SK-N-SH treated with all-trans-retinoic acid at 6 μM for 48 hours (cell line): ENCODE results near the gene GRM7.

Experiments used
- ATAC-seq: fragments of 200-7000 bp; cut with Tn5 transposase; 3 replicates; pipeline ENCODE4 v1.9.1; 2020; ENCODE audit warnings: mild to moderate bottlenecking, moderate library complexity
- ARNTL ChIP-seq: fragments of 450-650 bp; formaldehyde crosslinking; IDR thresholded peaks from 2 replicates; pipeline ENCODE4 v1.5.0; 2020; ENCODE audit warnings: low read depth, mild to moderate bottlenecking, moderate library complexity, borderline replicate concordance
- BACH2 ChIP-seq: fragments of 250-450 bp; sonication (Bioruptor Pico); IDR thresholded peaks from 2 replicates; pipeline ENCODE4 v1.9.0; 2021; ENCODE audit warnings: mild to moderate bottlenecking, borderline replicate concordance
- CREB5 ChIP-seq: fragments of 250-450 bp; sonication (Bioruptor Pico); IDR thresholded peaks from 2 replicates; pipeline ENCODE4 v1.5.1; 2020; ENCODE audit warnings: low read depth, mild to moderate bottlenecking, moderate library complexity
- ESRRG ChIP-seq: fragments of 250-450 bp; sonication (Bioruptor Pico); IDR thresholded peaks from 2 replicates; pipeline ENCODE4 v1.6.1; 2021; ENCODE audit warnings: mild to moderate bottlenecking
- ISL1 ChIP-seq: fragments of 250-450 bp; sonication (Bioruptor Pico); IDR thresholded peaks from 2 replicates; pipeline ENCODE4 v2.1.2; 2022; ENCODE audit warnings: mild to moderate bottlenecking, moderate library complexity
- OSR1 ChIP-seq: fragments of 250-450 bp; sonication (Bioruptor Pico); IDR thresholded peaks from 2 replicates; pipeline ENCODE4 v1.8.0; 2022; ENCODE audit warnings: moderate library complexity, mild to moderate bottlenecking, inconsistent platforms
- RARB ChIP-seq: fragments of 250-450 bp; sonication (Bioruptor Pico); IDR thresholded peaks from 2 replicates; pipeline ENCODE4 v1.8.0; 2021; ENCODE audit warnings: mild to moderate bottlenecking, moderate library complexity
- SNAI2 ChIP-seq: fragments of 250-450 bp; sonication (Bioruptor Pico); IDR thresholded peaks from 2 replicates; pipeline ENCODE4 v1.5.0; 2020; ENCODE audit warnings: mild to moderate bottlenecking, moderate library complexity
- TCF4 ChIP-seq: fragments of 250-450 bp; sonication (Bioruptor Pico); IDR thresholded peaks from 2 replicates; pipeline ENCODE4 v1.8.0; 2021; ENCODE audit warnings: mild to moderate bottlenecking, moderate library complexity, borderline replicate concordance
- TOX ChIP-seq: fragments of 250-450 bp; sonication (Bioruptor Pico); IDR thresholded peaks from 2 replicates; pipeline ENCODE4 v1.8.0; 2021; ENCODE audit warnings: mild to moderate bottlenecking, moderate library complexity, borderline replicate concordance
- ZC3H10 ChIP-seq: fragments of 250-450 bp; sonication (Bioruptor Pico); IDR thresholded peaks from 2 replicates; pipeline ENCODE4 v1.5.1; 2021; ENCODE audit warnings: mild to moderate bottlenecking, moderate library complexity
- ZFP3 ChIP-seq: fragments of 250-450 bp; sonication (Bioruptor Pico); IDR thresholded peaks from 2 replicates; pipeline ENCODE4 v1.5.0; 2020; ENCODE audit warnings: mild to moderate bottlenecking, moderate library complexity
- ZFP30 ChIP-seq: fragments of 450-650 bp; formaldehyde crosslinking; IDR thresholded peaks from 2 replicates; pipeline ENCODE4 v1.5.0; 2022; ENCODE audit warnings: mild to moderate bottlenecking, moderate library complexity
- ZNF565 ChIP-seq: fragments of 450-650 bp; formaldehyde crosslinking; conservative IDR thresholded peaks from 2 replicates; pipeline ENCODE4 v1.5.0; 2020; ENCODE audit warnings: low read depth, mild to moderate bottlenecking, moderate library complexity
- ZNF70 ChIP-seq: fragments of 450-650 bp; formaldehyde crosslinking; IDR thresholded peaks from 2 replicates; pipeline ENCODE4 v1.5.0; 2020; ENCODE audit warnings: mild to moderate bottlenecking, moderate library complexity
- ZNF8 ChIP-seq: fragments of 450-650 bp; formaldehyde crosslinking; IDR thresholded peaks from 2 replicates; pipeline ENCODE4 v1.5.0; 2020; ENCODE audit warnings: mild to moderate bottlenecking, moderate library complexity
- TF ChIP-seq, protein P1 (sequence below): fragments of 250-450 bp; sonication (Bioruptor Pico); IDR thresholded peaks from 2 replicates; pipeline ENCODE4 v1.5.0; 2020; ENCODE audit warnings: mild to moderate bottlenecking, moderate library complexity
- TF ChIP-seq, protein P2 (sequence below): fragments of 250-450 bp; sonication (Bioruptor Pico); IDR thresholded peaks from 2 replicates; pipeline ENCODE4 v1.8.0; 2021; ENCODE audit warnings: low read depth, mild to moderate bottlenecking, moderate library complexity, borderline replicate concordance

GRM7 gene

DNA sequence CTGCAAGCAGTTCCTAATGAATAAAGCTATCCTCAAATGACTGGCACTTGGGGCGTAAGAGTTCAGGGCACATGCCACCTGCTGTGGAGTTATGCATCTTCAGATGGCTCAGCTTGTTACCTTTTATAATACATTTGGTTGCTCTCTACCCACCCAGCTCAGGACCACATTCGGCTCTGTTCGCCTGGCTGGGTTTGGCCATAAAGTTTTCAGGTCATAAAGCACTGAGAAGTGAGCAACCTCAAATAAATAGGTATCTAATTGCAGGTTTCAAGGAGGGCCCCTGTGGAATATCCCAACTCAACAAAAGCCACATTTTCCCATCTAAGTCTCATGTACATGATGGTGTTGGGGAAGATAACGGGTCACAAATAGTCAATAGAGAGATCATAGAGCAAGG, 727.3 kb downstream of the GRM7 start (continued):
- TF ChIP-seq CREB5, result no peak
- TF ChIP-seq ZFP30 (CRISPR knock-in tag), result no peak

GRCh38 chr3:7589526-7589925, 728.6 kb downstream of the GRM7 start:
- ATAC-seq, result no peak
- TF ChIP-seq ISL1 (no peak), OSR1 (CRISPR knock-in tag) (no peak), ZFP3 (CRISPR knock-in tag) (no peak), ZC3H10 (no peak), TOX (CRISPR knock-in tag) (no peak)
- TF ChIP-seq, protein P1, sequence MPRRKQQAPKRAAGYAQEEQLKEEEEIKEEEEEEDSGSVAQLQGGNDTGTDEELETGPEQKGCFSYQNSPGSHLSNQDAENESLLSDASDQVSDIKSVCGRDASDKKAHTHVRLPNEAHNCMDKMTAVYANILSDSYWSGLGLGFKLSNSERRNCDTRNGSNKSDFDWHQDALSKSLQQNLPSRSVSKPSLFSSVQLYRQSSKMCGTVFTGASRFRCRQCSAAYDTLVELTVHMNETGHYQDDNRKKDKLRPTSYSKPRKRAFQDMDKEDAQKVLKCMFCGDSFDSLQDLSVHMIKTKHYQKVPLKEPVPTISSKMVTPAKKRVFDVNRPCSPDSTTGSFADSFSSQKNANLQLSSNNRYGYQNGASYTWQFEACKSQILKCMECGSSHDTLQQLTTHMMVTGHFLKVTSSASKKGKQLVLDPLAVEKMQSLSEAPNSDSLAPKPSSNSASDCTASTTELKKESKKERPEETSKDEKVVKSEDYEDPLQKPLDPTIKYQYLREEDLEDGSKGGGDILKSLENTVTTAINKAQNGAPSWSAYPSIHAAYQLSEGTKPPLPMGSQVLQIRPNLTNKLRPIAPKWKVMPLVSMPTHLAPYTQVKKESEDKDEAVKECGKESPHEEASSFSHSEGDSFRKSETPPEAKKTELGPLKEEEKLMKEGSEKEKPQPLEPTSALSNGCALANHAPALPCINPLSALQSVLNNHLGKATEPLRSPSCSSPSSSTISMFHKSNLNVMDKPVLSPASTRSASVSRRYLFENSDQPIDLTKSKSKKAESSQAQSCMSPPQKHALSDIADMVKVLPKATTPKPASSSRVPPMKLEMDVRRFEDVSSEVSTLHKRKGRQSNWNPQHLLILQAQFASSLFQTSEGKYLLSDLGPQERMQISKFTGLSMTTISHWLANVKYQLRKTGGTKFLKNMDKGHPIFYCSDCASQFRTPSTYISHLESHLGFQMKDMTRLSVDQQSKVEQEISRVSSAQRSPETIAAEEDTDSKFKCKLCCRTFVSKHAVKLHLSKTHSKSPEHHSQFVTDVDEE (CRISPR knock-in tag), result no peak

- TF ChIP-seq ZNF565 (CRISPR knock-in tag) (no peak), RARB (no peak), ZNF8 (no peak), BACH2 (CRISPR knock-in tag) (no peak), TCF4 (peak; percentile 67; the same call in 1 of the 2 replicates), ZNF70 (CRISPR knock-in tag) (no peak), ESRRG (CRISPR knock-in tag) (no peak)
- TF ChIP-seq, protein P1 (CRISPR knock-in tag), result peak; percentile 53; the same call in 1 of the 2 replicates
- TF ChIP-seq, all 23 proteins: peak for 2
- ATAC-seq, result no peak
Observed at GRCh38 chr3:7602297-7602696, 741.4 kb downstream of the GRM7 start.

- TF ChIP-seq TCF4 (no peak), ZNF8 (no peak), BACH2 (CRISPR knock-in tag) (no peak), CREB5 (no peak)
- TF ChIP-seq, all 23 proteins: peak for 0
- ATAC-seq, result no peak
Observed at GRCh38 chr3:7607083-7607482, 746.2 kb downstream of the GRM7 start.

- no peak for TF ChIP-seq ARNTL (CRISPR knock-in tag)
- TF ChIP-seq TCF4, result no peak
- no peak for TF ChIP-seq ZNF565 (CRISPR knock-in tag)
- no peak for TF ChIP-seq ZNF8
- TF ChIP-seq SNAI2 (CRISPR knock-in tag), result no peak
- no peak for TF ChIP-seq ESRRG (CRISPR knock-in tag)
- TF ChIP-seq ZC3H10, result no peak
- TF ChIP-seq RARB, result no peak
- no peak for TF ChIP-seq OSR1 (CRISPR knock-in tag)
Observed at GRCh38 chr3:7607676-7608075, 746.8 kb downstream of the GRM7 start.

GRCh38 chr3:7610634-7611033, 749.7 kb downstream of the GRM7 start:
- TF ChIP-seq ESRRG (CRISPR knock-in tag) (no peak), OSR1 (CRISPR knock-in tag) (no peak), ZFP3 (CRISPR knock-in tag) (no peak)
- TF ChIP-seq, protein P2, sequence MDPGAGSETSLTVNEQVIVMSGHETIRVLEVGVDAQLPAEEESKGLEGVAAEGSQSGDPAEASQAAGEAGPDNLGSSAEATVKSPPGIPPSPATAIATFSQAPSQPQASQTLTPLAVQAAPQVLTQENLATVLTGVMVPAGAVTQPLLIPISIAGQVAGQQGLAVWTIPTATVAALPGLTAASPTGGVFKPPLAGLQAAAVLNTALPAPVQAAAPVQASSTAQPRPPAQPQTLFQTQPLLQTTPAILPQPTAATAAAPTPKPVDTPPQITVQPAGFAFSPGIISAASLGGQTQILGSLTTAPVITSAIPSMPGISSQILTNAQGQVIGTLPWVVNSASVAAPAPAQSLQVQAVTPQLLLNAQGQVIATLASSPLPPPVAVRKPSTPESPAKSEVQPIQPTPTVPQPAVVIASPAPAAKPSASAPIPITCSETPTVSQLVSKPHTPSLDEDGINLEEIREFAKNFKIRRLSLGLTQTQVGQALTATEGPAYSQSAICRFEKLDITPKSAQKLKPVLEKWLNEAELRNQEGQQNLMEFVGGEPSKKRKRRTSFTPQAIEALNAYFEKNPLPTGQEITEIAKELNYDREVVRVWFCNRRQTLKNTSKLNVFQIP (CRISPR knock-in tag), result no peak
- ATAC-seq, result no peak

More at GRCh38 chr3:7607676-7608075, 746.8 kb downstream of the GRM7 start:
- no peak for ATAC-seq
